NAMALWA (cell line): ENCODE results near the gene ZEB2.
A peak's percentile ranks its signal among the peaks of the same experiment; 100 is the strongest.

Experiments
- DNase-seq: peaks from one replicate; pipeline ENCODE4 v3.0.0-alpha.2; 2015; ENCODE audit warnings: low spot score

ZEB2 gene

GRCh38 chr2:144452169-144452988 is 67.5 kb downstream of the ZEB2 start:
- DNase-seq = no peak

- no peak for DNase-seq
These were observed 68.5 kb downstream of the ZEB2 start for GRCh38 chr2:144451443-144451842.

GRCh38 chr2:144449028-144449406 is 70.9 kb downstream of the ZEB2 start:
- no peak for DNase-seq

- no peak for DNase-seq
These were observed 71.4 kb downstream of the ZEB2 start for GRCh38 chr2:144448389-144449027.

- DNase-seq = no peak
These were observed 72.4 kb downstream of the ZEB2 start for GRCh38 chr2:144447535-144447934.

GRCh38 chr2:144446136-144446535 is 73.8 kb downstream of the ZEB2 start:
- no peak for DNase-seq

- DNase-seq = no peak
These were observed 74.7 kb downstream of the ZEB2 start for GRCh38 chr2:144445196-144445595.

GRCh38 chr2:144443837-144444817 is 75.8 kb downstream of the ZEB2 start:
- no peak for DNase-seq

- DNase-seq = no peak
These were observed 78.2 kb downstream of the ZEB2 start for GRCh38 chr2:144441711-144442141.

- no peak for DNase-seq
These were observed 79.9 kb downstream of the ZEB2 start for GRCh38 chr2:144439993-144440392.

- DNase-seq = no peak
These were observed 80.9 kb downstream of the ZEB2 start for GRCh38 chr2:144438801-144439631.

GRCh38 chr2:144437636-144438035 is 82.3 kb downstream of the ZEB2 start:
- DNase-seq = no peak

GRCh38 chr2:144434425-144435222 is 85.3 kb downstream of the ZEB2 start:
- no peak for DNase-seq

GRCh38 chr2:144432921-144433320 is 87.0 kb downstream of the ZEB2 start:
- no peak for DNase-seq

GRCh38 chr2:144431998-144432397 is 87.9 kb downstream of the ZEB2 start:
- no peak for DNase-seq

- peak; percentile 33 for DNase-seq
These were observed 88.5 kb downstream of the ZEB2 start for GRCh38 chr2:144431392-144431783.

GRCh38 chr2:144430722-144431391 is 89.1 kb downstream of the ZEB2 start:
- peak; percentile 13 for DNase-seq

- DNase-seq = no peak
These were observed 90.4 kb downstream of the ZEB2 start for GRCh38 chr2:144429396-144430112.

GRCh38 chr2:144426981-144427479 is 92.9 kb downstream of the ZEB2 start:
- DNase-seq = no peak
